Measurements from ENCODE around the gene ERBB2.
"Not testable (repeated sequence)": the region's sequence is repeated elsewhere in the genome, so short reads cannot be mapped to it uniquely, and the experiment has no call there.

The ERBB2 gene

GRCh38 chr17:39750131-39751015, 50.5 kb downstream of the ERBB2 start:
- DNase-seq, result no peak

GRCh38 chr17:39751016-39751543, 51.2 kb downstream of the ERBB2 start:
- DNase-seq, result no peak

- DNase-seq, result no peak
These were observed 51.8 kb downstream of the ERBB2 start for GRCh38 chr17:39751637-39752036.

- no peak for DNase-seq
These were observed 52.5 kb downstream of the ERBB2 start for GRCh38 chr17:39752241-39752881.

- DNase-seq, result no peak
These were observed 53.8 kb downstream of the ERBB2 start for GRCh38 chr17:39753514-39754160.

GRCh38 chr17:39754161-39754957, 54.5 kb downstream of the ERBB2 start:
- DNase-seq, result peak; percentile 79

GRCh38 chr17:39754958-39755553, 55.2 kb downstream of the ERBB2 start:
- no peak for DNase-seq

- no peak for DNase-seq
These were observed 55.9 kb downstream of the ERBB2 start for GRCh38 chr17:39755554-39756379.

GRCh38 chr17:39756380-39757079, 56.7 kb downstream of the ERBB2 start:
- no peak for DNase-seq

GRCh38 chr17:39757176-39757662, 57.4 kb downstream of the ERBB2 start:
- DNase-seq, result no peak

- DNase-seq, result peak; percentile 34
These were observed 58.3 kb downstream of the ERBB2 start for GRCh38 chr17:39757931-39758873.

GRCh38 chr17:39759204-39759603, 59.3 kb downstream of the ERBB2 start:
- no peak for DNase-seq

- DNase-seq, result no peak
These were observed 62.1 kb downstream of the ERBB2 start for GRCh38 chr17:39761861-39762496.

GRCh38 chr17:39763051-39763820, 63.4 kb downstream of the ERBB2 start:
- no peak for DNase-seq

GRCh38 chr17:39764171-39764570, 64.3 kb downstream of the ERBB2 start:
- not testable (repeated sequence) for DNase-seq

GRCh38 chr17:39765175-39765574, 65.3 kb downstream of the ERBB2 start:
- DNase-seq, result no peak

GRCh38 chr17:39765766-39766165, 65.9 kb downstream of the ERBB2 start:
- no peak for DNase-seq

- DNase-seq, result no peak
These were observed 67.3 kb downstream of the ERBB2 start for GRCh38 chr17:39767147-39767546.

Data from GOT3 (cell line).